Mesendoderm (in vitro differentiated cells): ENCODE data around the gene CMYA5. TPM values are rescaled to one million over a fixed set of nuclear protein-coding genes. Genes with fewer than 3 reads are reported as not detected.

Experiments used
- DNase-seq: peaks from one replicate; pipeline ENCODE4 v3.0.0; 2013
- H2AK5ac ChIP-seq: 2 replicates; pipeline ENCODE4 v1.6.1; 2013; ENCODE audit warnings: low read length, inconsistent platforms
- H2BK120ac ChIP-seq: 2 replicates; pipeline ENCODE4 v1.6.1; 2013; ENCODE audit warnings: low read depth, mild to moderate bottlenecking, low read length, moderate library complexity, mixed read lengths
- H2BK15ac ChIP-seq: replicated peaks from 2 replicates; pipeline ENCODE4 v1.6.1; 2013; ENCODE audit warnings: low read depth, mild to moderate bottlenecking, moderate library complexity
- H2BK5ac ChIP-seq: 2 replicates; pipeline ENCODE4 v1.6.1; 2013; ENCODE audit warnings: low read length, inconsistent platforms
- H3K18ac ChIP-seq: 2 replicates; pipeline ENCODE4 v1.6.1; 2013; ENCODE audit warnings: mild to moderate bottlenecking, low read length, mixed read lengths
- H3K23ac ChIP-seq: one replicate; pipeline ENCODE4 v1.6.1; 2013; ENCODE audit warnings: low read length
- H3K27ac ChIP-seq: 2 replicates; pipeline ENCODE4 v1.5.1; 2013; ENCODE audit warnings: low read depth, mild to moderate bottlenecking, inconsistent platforms, low read length, moderate library complexity
- H3K27me3 ChIP-seq: 2 replicates; pipeline ENCODE4 v1.6.1; 2013; ENCODE audit warnings: low read length, control low read depth, mild to moderate bottlenecking, inconsistent platforms; ENCODE audit not compliant: insufficient read depth, poor library complexity
- H3K36me3 ChIP-seq: 2 replicates; pipeline ENCODE4 v1.6.1; 2013; ENCODE audit warnings: low read length, inconsistent platforms; ENCODE audit not compliant: control insufficient read depth, insufficient read depth
- H3K4ac ChIP-seq: one replicate; pipeline ENCODE4 v1.6.1; 2013; ENCODE audit warnings: low read depth, mild to moderate bottlenecking, low read length, moderate library complexity
- H3K4me1 ChIP-seq: 2 replicates; pipeline ENCODE4 v1.6.1; 2013; ENCODE audit warnings: low read depth, low read length, inconsistent platforms; ENCODE audit not compliant: control insufficient read depth
- H3K4me2 ChIP-seq: 2 replicates; pipeline ENCODE4 v1.6.1; 2013; ENCODE audit warnings: low read length
- H3K4me3 ChIP-seq: 2 replicates; pipeline ENCODE4 v1.5.1; 2013; ENCODE audit warnings: mild to moderate bottlenecking, low read length
- H3K56ac ChIP-seq: one replicate; pipeline ENCODE4 v1.6.1; 2013; ENCODE audit warnings: low read length
- H3K79me1 ChIP-seq: 2 replicates; pipeline ENCODE4 v1.6.1; 2013; ENCODE audit warnings: low read length, inconsistent platforms
- H3K79me2 ChIP-seq: 2 replicates; pipeline ENCODE4 v1.6.1; 2013; ENCODE audit warnings: mild to moderate bottlenecking, low read length; ENCODE audit not compliant: control insufficient read depth, insufficient read depth
- H3K9ac ChIP-seq: 2 replicates; pipeline ENCODE4 v1.6.1; 2013; ENCODE audit warnings: low read length, inconsistent platforms
- H4K5ac ChIP-seq: one replicate; pipeline ENCODE4 v1.6.1; 2013; ENCODE audit warnings: low read length
- H4K8ac ChIP-seq: one replicate; pipeline ENCODE4 v1.6.1; 2013; ENCODE audit warnings: low read depth, mild to moderate bottlenecking, control low read depth, low read length, moderate library complexity
- WGBS: extraction: QIAGEN DNeasy Blood & Tissue Kit; methylation state at CpG from one replicate; pipeline ENCODE4 v1.1.7; 2013; ENCODE audit warnings: low lambda C conversion rate, missing lambda C conversion rate; ENCODE audit not compliant: insufficient coverage; ENCODE audit errors: extremely low coverage; 5-methylcytosine and 5-hydroxymethylcytosine counted together
- small RNA-seq: library from polyadenylated mRNA; stranded (forward); fragments of <200 nt; extraction: miRNeasy Mini kit (QIAGEN cat#:217004); gene quantifications from one replicate; pipeline ENCODE3, GENCODE V24; 2013; ENCODE audit not compliant: insufficient read depth

CMYA5 gene

DNA sequence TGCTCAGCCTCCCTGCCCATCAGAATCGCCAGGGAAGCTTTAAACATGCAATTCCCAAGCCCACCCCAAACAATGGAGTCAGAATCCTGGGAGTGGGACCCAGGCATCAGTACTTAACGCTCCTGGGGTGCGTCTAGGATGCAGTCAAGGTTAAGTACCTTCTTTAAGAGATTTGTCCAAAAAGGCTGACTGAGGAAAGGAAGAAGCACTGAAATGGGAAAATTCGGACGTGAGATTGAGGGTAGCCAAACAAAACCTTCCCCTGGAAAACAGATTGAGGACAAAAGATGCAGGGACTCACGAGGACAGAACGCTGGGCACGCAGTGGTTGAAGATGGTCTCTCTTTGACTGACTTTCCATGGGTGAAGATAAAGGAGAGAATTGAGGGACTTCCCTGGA lies 157.9 kb downstream of the CMYA5 start:
- no peak overlapping the region for H4K5ac ChIP-seq
- no peak overlapping the region for H3K18ac ChIP-seq
- H3K27me3 ChIP-seq, result no peaks in the 10 kb centered on the region
- H2BK5ac ChIP-seq, result no peak overlapping the region
- H3K56ac ChIP-seq, result no peak overlapping the region
- H3K4ac ChIP-seq, result no peak overlapping the region
- H3K4me3 ChIP-seq, result no peak overlapping the region
- H3K36me3 ChIP-seq, result no peaks in the 10 kb centered on the region
- no peak overlapping the region for H3K27ac ChIP-seq
- no peaks in the 10 kb centered on the region for H3K79me2 ChIP-seq
- no peak overlapping the region for H2BK120ac ChIP-seq
- no peak overlapping the region for H3K23ac ChIP-seq
- no peak overlapping the region for H4K8ac ChIP-seq
- H3K9ac ChIP-seq, result no peak overlapping the region
- no CpG with 5 or more reads among the region's 8 CpGs for WGBS
- H2BK15ac ChIP-seq, result no peak overlapping the region
- no peak overlapping the region for H2AK5ac ChIP-seq
- no peaks in the 10 kb centered on the region for H3K4me1 ChIP-seq
- H3K79me1 ChIP-seq, result no peaks in the 10 kb centered on the region
- H3K4me2 ChIP-seq, result no peak overlapping the region
- DNase-seq, result no peak

DNA sequence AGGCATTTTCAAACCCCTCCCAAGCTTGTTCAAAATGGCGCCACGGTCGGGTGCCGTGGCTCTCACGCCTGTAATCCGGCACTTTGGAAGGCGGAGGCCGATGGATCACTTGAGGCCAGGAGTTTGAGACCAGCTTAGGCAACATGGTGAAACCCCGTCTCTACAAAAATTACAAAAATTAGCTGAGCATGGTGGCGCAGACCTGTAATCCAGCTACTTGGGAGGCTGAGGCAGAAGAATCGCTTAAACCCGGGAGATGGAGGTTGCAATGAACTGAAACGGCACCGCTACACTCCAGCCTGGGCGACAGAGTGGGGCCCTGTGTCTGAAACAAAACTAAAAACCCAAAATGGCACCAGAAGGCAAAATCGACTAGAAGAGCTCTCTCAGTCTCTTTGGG lies 159.4 kb downstream of the CMYA5 start:
- Histone ChIP-seq H3K4me3 (no peak overlapping the region), H3K23ac (no peak overlapping the region), H3K27ac (no peak overlapping the region), H3K56ac (no peak overlapping the region), H4K5ac (no peak overlapping the region), H3K9ac (no peak overlapping the region), H2BK15ac (no peak overlapping the region), H3K4me2 (no peak overlapping the region), H3K27me3 (no peaks in the 10 kb centered on the region), H3K79me2 (no peaks in the 10 kb centered on the region), H2BK120ac (no peak overlapping the region), H2AK5ac (no peak overlapping the region), H3K4me1 (no peaks in the 10 kb centered on the region), H4K8ac (no peak overlapping the region), H2BK5ac (no peak overlapping the region), H3K4ac (no peak overlapping the region), H3K36me3 (no peaks in the 10 kb centered on the region), H3K79me1 (no peaks in the 10 kb centered on the region), H3K18ac (no peak overlapping the region)
- WGBS, result no CpG with 5 or more reads among the region's 16 CpGs
- no peak for DNase-seq

Small RNAs within 50 kb of the gene (small RNA-seq; reads per million reads assigned to genes)
- not detected for gene AC008496.1
